ENCODE results near the gene CCKAR.

Gene CCKAR

GRCh38 chr4:26525136-26525770 lies 35.0 kb upstream of the CCKAR start:
- TF ChIP-seq CTCF (IDR thresholded peaks at IDR 0.05; ENCODE audit: low read depth, low read length, missing control alignments): no peak

GRCh38 chr4:26524011-26524410 lies 33.7 kb upstream of the CCKAR start:
- no peak for DNase-seq (ENCODE audit: extremely low read depth, low read depth)
- TF ChIP-seq CTCF (IDR thresholded peaks at IDR 0.05; ENCODE audit: low read depth, low read length, missing control alignments): no peak
- no peak overlapping the region for H3K4me3 ChIP-seq (replicated peaks; ENCODE audit: low read depth, low read length)

More at GRCh38 chr4:26525136-26525770, 35.0 kb upstream of the CCKAR start:
- DNase-seq (ENCODE audit: extremely low read depth, low read depth): no peak
- no peak overlapping the region for H3K4me3 ChIP-seq (replicated peaks; ENCODE audit: low read depth, low read length)

GRCh38 chr4:26522478-26522877 lies 32.2 kb upstream of the CCKAR start:
- TF ChIP-seq CTCF (IDR thresholded peaks at IDR 0.05; ENCODE audit: low read depth, low read length, missing control alignments): no peak
- DNase-seq (ENCODE audit: extremely low read depth, low read depth): no peak
- no peak overlapping the region for H3K4me3 ChIP-seq (replicated peaks; ENCODE audit: low read depth, low read length)

GRCh38 chr4:26520728-26521450 lies 30.6 kb upstream of the CCKAR start:
- no peak for TF ChIP-seq CTCF (IDR thresholded peaks at IDR 0.05; ENCODE audit: low read depth, low read length, missing control alignments)
- DNase-seq (ENCODE audit: extremely low read depth, low read depth): no peak
- H3K4me3 ChIP-seq (replicated peaks; ENCODE audit: low read depth, low read length): no peak overlapping the region

- no peak for TF ChIP-seq CTCF (IDR thresholded peaks at IDR 0.05; ENCODE audit: low read depth, low read length, missing control alignments)
- no peak overlapping the region for H3K4me3 ChIP-seq (replicated peaks; ENCODE audit: low read depth, low read length)
- no peak for DNase-seq (ENCODE audit: extremely low read depth, low read depth)
These were observed 25.7 kb upstream of the CCKAR start for GRCh38 chr4:26515936-26516335.

- H3K4me3 ChIP-seq (replicated peaks; ENCODE audit: low read depth, low read length): no peak overlapping the region
- DNase-seq (ENCODE audit: extremely low read depth, low read depth): no peak
- no peak for TF ChIP-seq CTCF (IDR thresholded peaks at IDR 0.05; ENCODE audit: low read depth, low read length, missing control alignments)
These were observed 20.2 kb upstream of the CCKAR start for GRCh38 chr4:26510334-26510964.

All from HFF-Myc (cell line).